ENCODE results near the gene OVOL1.

Gene OVOL1

GRCh38 chr11:65777821-65778361, 9.0 kb upstream of the OVOL1 start:
- FAIRE-seq (no peak), DNase-seq (ENCODE audit: low spot score) (no peak)

GRCh38 chr11:65778431-65778900, 8.4 kb upstream of the OVOL1 start:
- FAIRE-seq (no peak), DNase-seq (ENCODE audit: low spot score) (no peak)

- DNase-seq (ENCODE audit: low spot score) = no peak
- FAIRE-seq = no peak
These were observed 7.8 kb upstream of the OVOL1 start for GRCh38 chr11:65778901-65779668.

GRCh38 chr11:65779669-65779918, 7.3 kb upstream of the OVOL1 start:
- FAIRE-seq = peak; percentile 42

GRCh38 chr11:65779919-65780769, 6.7 kb upstream of the OVOL1 start:
- peak; percentile 89 for FAIRE-seq
- DNase-seq (ENCODE audit: low spot score) = peak; percentile 93

More at GRCh38 chr11:65779669-65779918, 7.3 kb upstream of the OVOL1 start:
- DNase-seq (ENCODE audit: low spot score) = no peak

- FAIRE-seq = no peak
- DNase-seq (ENCODE audit: low spot score) = peak; percentile 88
These were observed 6.1 kb upstream of the OVOL1 start, which contains the start of gene AP5B1 for GRCh38 chr11:65780770-65781151. TSS of gene AP5B1 (minus strand) at chr11:65780976. CDS start at chr11:65780591, 385 bp downstream.

GRCh38 chr11:65781152-65781961, 5.5 kb upstream of the OVOL1 start:
- FAIRE-seq (no peak), DNase-seq (ENCODE audit: low spot score) (peak; percentile 75)

- no peak for DNase-seq (ENCODE audit: low spot score)
- no peak for FAIRE-seq
These were observed 4.7 kb upstream of the OVOL1 start for GRCh38 chr11:65781962-65782815.

- no peak for DNase-seq (ENCODE audit: low spot score)
- no peak for FAIRE-seq
These were observed 4.0 kb upstream of the OVOL1 start for GRCh38 chr11:65782816-65783228.

GRCh38 chr11:65785319-65786007, 1.4 kb upstream of the OVOL1 start:
- DNase-seq (ENCODE audit: low spot score) (no peak), FAIRE-seq (no peak)

GRCh38 chr11:65786008-65786785, 666 bp upstream of the OVOL1 start:
- DNase-seq (ENCODE audit: low spot score) (no peak), FAIRE-seq (no peak)

- FAIRE-seq (no peak), DNase-seq (ENCODE audit: low spot score) (no peak)
These were observed 1.1 kb downstream of the OVOL1 start for GRCh38 chr11:65787649-65788622.

GRCh38 chr11:65788821-65789220, 2.0 kb downstream of the OVOL1 start:
- DNase-seq (ENCODE audit: low spot score) (no peak), FAIRE-seq (no peak)

GRCh38 chr11:65789230-65790103, 2.6 kb downstream of the OVOL1 start:
- FAIRE-seq (no peak), DNase-seq (ENCODE audit: low spot score) (no peak)

GRCh38 chr11:65790104-65790901, 3.4 kb downstream of the OVOL1 start:
- FAIRE-seq = no peak
- no peak for DNase-seq (ENCODE audit: low spot score)
